Measurements from ENCODE around the gene CLCN5.

DNA sequence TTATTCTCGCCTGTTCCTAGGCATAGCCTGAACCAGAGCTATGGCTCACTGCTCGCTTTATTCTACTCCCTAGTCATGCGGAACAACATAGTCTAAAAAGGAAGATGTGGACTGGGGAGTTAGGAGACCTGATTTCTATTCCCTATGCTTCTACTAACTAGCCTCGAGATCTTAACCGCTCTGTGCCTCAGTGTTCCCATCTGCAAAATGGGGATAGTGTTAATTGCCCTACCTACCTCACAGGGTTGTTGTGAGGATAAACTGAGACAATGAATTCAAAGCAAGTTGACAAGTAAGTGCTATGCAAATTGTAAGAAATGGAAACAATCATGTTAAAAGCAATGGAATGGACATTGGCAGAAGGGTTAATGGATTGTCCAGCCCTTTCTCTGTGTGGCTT is 176.4 kb downstream of the CLCN5 start:
- TF ChIP-seq, protein P1, sequence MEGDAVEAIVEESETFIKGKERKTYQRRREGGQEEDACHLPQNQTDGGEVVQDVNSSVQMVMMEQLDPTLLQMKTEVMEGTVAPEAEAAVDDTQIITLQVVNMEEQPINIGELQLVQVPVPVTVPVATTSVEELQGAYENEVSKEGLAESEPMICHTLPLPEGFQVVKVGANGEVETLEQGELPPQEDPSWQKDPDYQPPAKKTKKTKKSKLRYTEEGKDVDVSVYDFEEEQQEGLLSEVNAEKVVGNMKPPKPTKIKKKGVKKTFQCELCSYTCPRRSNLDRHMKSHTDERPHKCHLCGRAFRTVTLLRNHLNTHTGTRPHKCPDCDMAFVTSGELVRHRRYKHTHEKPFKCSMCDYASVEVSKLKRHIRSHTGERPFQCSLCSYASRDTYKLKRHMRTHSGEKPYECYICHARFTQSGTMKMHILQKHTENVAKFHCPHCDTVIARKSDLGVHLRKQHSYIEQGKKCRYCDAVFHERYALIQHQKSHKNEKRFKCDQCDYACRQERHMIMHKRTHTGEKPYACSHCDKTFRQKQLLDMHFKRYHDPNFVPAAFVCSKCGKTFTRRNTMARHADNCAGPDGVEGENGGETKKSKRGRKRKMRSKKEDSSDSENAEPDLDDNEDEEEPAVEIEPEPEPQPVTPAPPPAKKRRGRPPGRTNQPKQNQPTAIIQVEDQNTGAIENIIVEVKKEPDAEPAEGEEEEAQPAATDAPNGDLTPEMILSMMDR (IDR thresholded peaks at IDR 0.05) = no peak
- no peak for TF ChIP-seq POLR2A (IDR thresholded peaks at IDR 0.05)
